HG02970 (cell line): Measurements from ENCODE around the gene CNTNAP5.
"Not testable (repeated sequence)": the region's sequence is repeated elsewhere in the genome, so short reads cannot be mapped to it uniquely, and the experiment has no call there.

Experiments
- ATAC-seq: cut with Tn5 transposase; IDR thresholded peaks from one replicate; pipeline ENCODE4 v1.9.1; 2021; ENCODE audit warnings: mild to moderate bottlenecking, moderate library complexity, moderate number of reproducible peaks; ENCODE audit not compliant: unreplicated experiment, low FRiP score

CNTNAP5 gene

GRCh38 chr2:124315221-124315880 is 290.3 kb downstream of the CNTNAP5 start:
- no peak for ATAC-seq

- ATAC-seq, result no peak
These were observed 291.0 kb downstream of the CNTNAP5 start for GRCh38 chr2:124316133-124316532.

GRCh38 chr2:124316881-124317605 is 292.0 kb downstream of the CNTNAP5 start:
- no peak for ATAC-seq

- ATAC-seq, result no peak
These were observed 292.5 kb downstream of the CNTNAP5 start for GRCh38 chr2:124317628-124318027.

GRCh38 chr2:124318913-124319312 is 293.8 kb downstream of the CNTNAP5 start:
- ATAC-seq, result no peak

GRCh38 chr2:124319577-124319976 is 294.5 kb downstream of the CNTNAP5 start:
- no peak for ATAC-seq

GRCh38 chr2:124320051-124320688 is 295.1 kb downstream of the CNTNAP5 start:
- ATAC-seq, result no peak

GRCh38 chr2:124323321-124323720 is 298.2 kb downstream of the CNTNAP5 start:
- ATAC-seq, result no peak

GRCh38 chr2:124325667-124326440 is 300.8 kb downstream of the CNTNAP5 start:
- no peak for ATAC-seq

- no peak for ATAC-seq
These were observed 302.2 kb downstream of the CNTNAP5 start for GRCh38 chr2:124327303-124327702.

- no peak for ATAC-seq
These were observed 303.3 kb downstream of the CNTNAP5 start for GRCh38 chr2:124328397-124328796.

- no peak for ATAC-seq
These were observed 308.7 kb downstream of the CNTNAP5 start for GRCh38 chr2:124333784-124334183.

GRCh38 chr2:124335058-124335457 is 310.0 kb downstream of the CNTNAP5 start:
- ATAC-seq, result no peak

GRCh38 chr2:124339709-124340108 is 314.6 kb downstream of the CNTNAP5 start:
- no peak for ATAC-seq

- ATAC-seq, result no peak
These were observed 318.9 kb downstream of the CNTNAP5 start for GRCh38 chr2:124343827-124344498.

GRCh38 chr2:124347209-124347608 is 322.1 kb downstream of the CNTNAP5 start:
- no peak for ATAC-seq

GRCh38 chr2:124353656-124354055 is 328.6 kb downstream of the CNTNAP5 start:
- ATAC-seq, result no peak

GRCh38 chr2:124354466-124354865 is 329.4 kb downstream of the CNTNAP5 start:
- no peak for ATAC-seq

- not testable (repeated sequence) for ATAC-seq
These were observed 336.9 kb downstream of the CNTNAP5 start for GRCh38 chr2:124361966-124362365.

- ATAC-seq, result no peak
These were observed 344.1 kb downstream of the CNTNAP5 start for GRCh38 chr2:124369181-124369580.
